Activated gamma-delta T cell (primary cell): ENCODE results near the gene IRF3.

Source experiments
- DNase-seq: peaks from one replicate; lab custom pipeline; 2025; lab: John Stamatoyannopoulos, UW

The IRF3 gene

DNA sequence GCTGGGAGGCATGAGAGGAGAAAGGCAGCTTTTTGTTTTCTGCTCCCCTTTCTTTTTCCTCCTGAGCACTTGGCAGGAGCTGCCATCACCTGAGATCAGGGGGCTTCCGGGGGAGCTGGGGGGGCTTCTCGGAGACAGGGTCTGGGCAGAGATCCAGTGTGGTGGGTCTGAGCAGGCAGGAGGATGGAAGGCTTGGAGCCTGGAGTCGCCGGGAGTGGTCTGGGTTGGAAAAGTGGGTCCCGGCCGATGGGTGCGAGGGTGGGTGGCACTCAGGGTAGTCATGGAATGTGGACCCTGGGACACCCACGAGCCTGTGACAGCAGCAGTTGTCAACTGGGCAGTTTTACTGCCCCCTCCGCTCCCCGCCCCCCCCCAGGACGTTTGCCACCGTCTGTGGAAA lies 21.5 kb upstream of the IRF3 start:
- no peak for DNase-seq

DNA sequence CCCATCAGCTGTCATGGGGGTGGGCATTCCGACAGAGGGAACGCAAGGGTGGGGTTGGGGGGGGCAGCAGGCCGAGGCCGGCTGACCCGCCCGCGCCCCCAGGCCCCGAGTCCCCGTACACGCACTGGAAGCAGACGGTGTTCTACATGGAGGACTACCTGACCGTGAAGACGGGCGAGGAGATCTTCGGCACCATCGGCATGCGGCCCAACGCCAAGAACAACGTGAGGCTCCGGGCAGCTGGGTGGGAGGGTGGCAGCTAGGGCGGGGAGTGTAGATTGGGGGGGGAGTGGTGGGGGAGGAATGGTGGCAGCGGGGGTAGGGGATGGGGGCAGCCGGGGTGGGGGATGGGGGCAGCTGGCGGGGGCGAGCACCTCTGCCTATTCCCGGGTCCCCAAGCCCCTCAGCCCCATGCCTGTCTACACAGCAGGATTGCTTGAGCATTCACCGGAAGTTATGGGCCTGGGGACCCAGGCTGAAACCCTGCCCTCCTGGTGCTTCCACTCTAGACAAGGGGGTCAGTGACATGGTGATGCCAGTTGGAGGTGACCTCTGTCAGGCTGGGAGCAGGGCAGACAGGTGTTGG lies 20.9 kb upstream of the IRF3 start:
- no peak for DNase-seq

DNA sequence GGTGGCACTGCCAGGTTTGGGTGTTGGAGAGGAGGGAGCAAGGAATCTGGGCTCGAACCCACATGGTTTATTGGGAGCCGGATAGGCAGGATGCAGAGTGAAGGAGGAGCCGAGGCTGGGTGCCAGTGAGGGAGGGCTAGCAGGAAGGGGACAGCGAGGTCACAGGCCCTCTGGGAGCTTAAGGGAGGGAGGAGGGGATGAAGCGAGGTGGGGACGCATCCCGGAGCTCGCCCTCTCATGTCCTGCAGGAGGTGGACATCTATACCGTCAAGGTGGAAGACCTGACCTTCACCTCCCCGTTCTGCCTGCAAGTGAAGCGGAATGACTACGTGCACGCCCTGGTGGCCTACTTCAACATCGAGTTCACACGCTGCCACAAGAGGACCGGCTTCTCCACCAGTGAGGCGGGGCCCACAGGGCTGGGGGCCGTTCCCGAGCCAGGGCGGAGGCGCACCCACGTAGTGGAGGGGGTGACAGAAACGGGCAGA lies 20.2 kb upstream of the IRF3 start:
- DNase-seq, result no peak

DNA sequence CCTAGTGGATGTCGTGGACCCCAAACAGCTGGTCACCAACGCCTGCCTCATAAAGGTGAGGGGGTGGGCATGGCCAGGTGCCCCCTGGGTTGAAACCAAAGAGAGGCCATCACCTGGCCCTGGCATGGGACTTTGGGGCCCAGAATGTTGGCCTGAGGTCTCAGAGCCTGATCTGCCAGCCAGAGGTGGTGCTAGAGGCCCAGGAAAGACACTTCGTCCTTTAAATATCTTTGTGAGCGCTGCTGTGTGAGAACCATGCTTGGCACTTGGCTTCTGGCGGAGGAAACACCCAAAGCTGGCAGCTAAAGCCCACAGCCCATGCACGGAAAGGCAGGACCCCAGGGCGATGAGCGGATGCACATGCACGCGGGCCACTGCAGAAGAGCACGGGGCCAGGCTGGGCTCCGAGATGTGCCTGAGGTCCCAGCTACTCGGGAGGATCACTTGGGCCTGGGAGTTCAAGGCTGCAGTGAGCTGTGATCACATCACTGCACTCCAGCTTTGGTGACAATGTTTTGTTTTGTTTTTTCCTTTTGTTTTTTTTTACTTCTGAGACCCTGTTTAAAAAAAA lies 19.4 kb upstream of the IRF3 start:
- no peak for DNase-seq

DNA sequence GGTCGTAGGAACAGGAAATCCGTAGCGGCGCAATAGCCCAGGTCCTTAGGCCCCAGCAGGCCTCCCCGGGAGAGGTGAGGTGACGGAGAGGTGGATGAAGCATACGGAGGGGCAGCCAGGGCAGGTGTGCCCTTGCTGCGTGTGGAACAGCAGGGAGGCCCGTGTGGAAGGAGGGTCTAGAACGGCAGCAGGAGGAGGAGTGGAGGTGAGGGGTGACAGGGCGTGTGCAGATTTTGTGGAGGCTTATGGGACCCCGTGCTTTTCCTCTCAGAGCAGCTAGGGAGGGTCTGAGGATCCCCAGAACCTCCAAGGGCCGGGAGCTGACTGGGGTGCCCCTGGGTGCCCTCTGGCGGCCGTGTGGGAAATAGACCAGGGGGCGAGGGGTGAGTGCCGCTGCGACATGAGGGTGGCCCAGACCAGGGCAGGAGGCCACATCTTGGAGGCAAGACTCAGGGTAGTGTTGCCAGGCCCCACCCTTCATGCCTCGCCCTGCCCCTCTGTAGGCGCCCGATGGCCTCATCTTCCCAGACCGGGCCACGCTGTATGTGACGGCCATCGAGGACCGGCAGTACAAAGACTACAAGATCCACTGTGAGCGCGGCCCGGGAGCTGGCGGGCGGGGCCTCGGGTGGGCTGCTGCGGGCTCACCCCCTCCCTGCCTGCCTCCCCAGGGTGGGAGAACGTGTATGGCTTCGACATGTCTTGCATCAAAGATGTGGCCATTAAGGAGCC lies 18.8 kb upstream of the IRF3 start:
- DNase-seq, result no peak

DNA sequence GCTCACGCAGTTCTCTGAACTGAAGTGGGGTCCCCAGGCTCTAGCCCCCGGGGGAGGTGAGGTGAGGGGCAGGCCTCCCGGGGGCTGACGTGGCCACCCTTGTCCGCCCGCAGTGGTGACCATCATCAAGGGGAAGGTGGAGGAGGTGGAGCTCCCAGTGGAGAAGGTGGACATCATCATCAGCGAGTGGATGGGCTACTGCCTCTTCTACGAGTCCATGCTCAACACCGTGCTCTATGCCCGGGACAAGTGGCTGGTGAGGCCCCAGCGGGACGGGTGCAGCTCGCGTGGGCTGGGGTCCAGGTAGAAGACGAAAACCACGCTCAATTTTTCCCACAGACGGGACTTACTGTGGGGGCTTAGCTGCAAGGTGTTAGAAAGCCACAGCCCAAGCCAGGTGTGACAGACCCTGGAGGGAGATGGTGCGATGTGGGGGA lies 18.2 kb upstream of the IRF3 start:
- no peak for DNase-seq

DNA sequence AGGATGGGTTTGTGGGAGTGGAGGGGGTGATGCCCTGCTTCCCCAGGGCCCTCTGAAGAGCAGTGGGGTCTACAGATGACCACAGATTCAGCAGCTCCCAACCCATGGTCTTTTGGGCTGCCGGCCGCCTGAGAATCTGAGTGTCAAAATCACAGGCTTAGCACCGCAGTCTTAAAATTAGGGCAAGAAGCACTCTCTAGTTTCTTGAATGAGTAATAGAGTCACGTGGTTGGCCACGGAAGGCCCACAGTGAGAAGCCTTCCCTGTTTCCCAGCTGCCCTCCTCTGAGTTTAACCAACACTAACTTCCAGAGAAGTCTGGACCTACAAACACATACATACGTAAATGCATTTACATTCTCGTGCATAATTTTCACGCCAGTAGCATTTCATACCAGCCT lies 16.6 kb upstream of the IRF3 start:
- no peak for DNase-seq

DNA sequence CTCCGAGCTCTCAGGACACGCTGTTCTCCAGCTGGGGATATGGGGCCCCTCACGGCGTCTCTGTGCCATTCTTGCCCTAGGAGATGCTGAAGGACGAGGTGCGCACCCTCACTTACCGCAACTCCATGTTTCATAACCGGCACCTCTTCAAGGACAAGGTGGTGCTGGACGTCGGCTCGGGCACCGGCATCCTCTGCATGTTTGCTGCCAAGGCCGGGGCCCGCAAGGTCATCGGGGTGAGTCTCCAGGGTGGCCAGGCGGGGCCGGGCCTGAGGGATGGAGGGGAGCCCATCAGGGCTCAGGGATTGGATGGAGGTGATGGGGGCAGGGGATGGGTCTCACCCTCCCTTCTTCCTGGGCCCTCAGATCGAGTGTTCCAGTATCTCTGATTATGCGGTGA lies 16.2 kb upstream of the IRF3 start:
- DNase-seq, result no peak

DNA sequence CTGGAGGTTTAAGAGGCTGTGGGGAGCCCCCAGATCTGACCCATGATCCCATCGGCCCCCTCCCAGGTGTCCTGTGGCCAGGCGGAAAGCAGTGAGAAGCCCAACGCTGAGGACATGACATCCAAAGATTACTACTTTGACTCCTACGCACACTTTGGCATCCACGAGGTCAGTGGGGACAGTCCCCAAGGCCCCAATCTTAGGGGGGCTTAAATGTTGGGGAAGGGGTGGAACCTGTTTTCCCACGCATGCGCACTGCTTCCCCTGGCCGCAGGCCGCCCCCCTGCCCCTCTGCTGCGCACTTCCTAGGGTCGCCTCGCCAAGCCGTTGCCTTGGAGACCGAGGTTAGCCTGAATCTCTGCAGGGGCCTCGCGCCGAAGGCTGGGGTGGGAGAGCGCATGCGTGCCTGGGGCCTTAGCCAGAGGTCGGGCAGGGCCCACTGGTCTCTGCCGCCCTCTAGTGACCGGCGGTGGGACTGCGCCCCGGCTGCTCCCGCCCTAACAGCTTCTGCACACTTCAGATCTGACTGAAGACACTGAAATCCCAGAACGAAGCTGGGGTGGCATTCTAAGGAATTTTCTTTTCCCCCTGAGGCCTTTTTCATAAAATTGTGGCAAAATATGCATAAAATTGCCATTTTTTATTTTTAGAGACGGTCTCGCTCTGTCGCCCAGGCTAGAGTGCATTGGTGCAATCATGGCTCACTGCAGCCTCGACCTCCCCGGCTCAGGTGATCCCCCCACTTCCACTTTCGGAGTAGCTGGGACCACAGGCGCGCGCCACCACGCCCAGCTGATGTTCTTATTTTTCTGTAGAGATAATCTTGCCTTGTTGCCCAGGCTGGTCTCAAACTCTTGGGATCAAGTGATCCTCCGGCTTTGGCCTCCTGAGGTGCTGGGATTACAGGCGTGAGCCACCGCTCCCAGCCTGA lies 15.0 kb upstream of the IRF3 start:
- peak; percentile 87 for DNase-seq

DNA sequence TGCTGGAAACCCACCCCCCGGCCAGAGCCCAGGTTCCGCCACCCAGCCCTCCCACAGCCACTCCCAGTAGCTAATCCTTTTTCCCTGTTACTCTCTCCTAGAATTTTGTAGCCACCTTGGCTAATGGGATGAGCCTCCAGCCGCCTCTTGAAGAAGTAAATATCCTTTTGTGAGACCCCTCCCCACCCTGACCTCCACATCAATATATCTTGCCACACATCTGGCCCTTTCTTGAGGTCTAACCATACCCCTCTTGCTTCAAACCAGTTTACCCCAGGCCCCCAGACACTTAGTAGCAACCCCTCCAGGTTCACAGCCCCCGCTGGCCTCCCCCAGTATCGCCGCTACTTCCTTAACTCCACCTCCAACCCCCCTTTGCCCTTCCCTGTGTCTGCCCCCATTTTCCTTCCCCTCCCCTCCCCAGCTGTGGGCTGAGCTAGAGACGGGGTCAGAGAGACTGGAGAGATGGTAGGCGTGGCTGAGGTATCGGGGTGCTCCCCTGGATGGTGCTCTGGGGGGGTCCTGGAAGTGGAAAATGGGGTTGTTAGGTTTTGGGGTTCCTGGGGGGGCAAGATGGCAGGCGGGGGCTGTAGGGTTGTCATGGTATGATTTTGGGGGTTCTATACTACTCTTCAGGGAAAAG lies 14.2 kb upstream of the IRF3 start:
- DNase-seq, result no peak

DNA sequence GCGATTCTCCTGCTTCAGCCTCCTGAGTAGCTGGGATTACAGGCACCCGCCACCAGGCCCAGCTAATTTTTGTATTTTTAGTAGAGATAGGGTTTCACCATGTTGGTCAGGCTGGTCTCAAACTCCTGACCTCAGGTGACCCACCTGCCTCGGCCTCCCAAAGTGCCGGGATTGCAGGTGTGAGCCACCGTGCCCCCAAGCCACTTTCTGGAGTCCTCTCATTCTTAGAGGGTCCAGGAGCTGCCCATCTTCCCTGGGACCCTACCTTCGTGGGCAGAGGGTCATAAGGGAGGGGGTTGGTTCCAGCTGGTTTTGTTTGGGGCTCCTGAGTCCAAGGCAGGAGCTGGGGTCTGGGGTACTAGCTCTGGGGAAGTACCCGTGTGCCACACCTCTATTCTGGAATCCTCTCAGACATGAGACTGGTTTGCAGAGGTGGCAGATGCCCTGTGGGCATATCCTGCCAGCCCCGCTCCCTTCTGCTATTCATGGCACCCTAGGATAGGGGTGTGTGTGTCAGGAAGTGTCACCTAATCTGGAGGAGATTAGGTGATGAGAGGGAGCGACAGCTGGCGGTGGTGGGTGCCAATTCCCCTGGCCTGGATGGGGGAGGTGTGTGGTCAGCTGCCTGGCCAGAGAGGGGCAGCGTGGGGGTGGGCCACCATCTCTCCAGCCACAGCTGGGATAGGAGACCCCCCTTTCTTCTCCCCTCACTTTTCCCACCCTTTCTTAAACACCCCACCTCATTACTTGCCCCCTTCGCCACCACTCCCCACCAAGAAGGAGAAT lies 13.5 kb upstream of the IRF3 start:
- DNase-seq, result no peak

DNA sequence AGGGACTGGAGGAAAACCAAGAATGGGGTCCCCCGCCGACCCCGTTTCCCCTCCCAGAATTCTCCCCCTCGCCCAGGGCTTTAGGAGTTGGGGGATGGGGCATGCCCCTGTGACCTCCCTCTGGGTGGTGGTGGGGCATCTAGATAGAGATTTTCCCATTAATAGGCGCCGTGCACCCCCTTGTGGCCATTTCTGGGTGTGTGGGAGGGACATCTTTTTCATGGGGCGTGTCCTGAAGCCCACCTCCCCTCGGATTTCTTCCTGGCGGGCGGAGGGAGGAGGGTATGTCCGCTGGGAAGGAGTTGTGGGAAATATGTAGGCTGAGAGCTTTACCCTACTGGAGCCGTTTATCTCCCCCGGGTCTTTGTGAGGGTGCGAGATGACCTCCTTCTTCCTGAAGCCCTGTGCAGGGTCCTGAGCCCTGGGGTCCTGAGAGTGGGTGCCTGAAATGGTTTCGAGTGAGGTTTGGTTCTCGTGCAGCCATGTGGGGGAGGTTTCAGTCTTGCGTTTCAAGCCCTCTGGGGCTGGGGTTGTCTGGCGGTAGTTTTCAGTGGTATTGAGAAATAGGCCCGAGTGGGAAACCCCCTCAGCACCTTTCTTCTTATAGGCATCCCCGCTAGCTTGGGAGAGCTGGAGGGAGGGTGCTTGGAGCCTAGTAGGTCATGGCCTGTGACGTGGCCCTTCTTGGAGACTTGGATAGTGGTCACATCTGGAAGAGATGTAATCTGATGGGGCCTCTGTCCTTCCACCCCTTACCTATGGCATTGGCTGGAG lies 12.4 kb upstream of the IRF3 start:
- no peak for DNase-seq

DNA sequence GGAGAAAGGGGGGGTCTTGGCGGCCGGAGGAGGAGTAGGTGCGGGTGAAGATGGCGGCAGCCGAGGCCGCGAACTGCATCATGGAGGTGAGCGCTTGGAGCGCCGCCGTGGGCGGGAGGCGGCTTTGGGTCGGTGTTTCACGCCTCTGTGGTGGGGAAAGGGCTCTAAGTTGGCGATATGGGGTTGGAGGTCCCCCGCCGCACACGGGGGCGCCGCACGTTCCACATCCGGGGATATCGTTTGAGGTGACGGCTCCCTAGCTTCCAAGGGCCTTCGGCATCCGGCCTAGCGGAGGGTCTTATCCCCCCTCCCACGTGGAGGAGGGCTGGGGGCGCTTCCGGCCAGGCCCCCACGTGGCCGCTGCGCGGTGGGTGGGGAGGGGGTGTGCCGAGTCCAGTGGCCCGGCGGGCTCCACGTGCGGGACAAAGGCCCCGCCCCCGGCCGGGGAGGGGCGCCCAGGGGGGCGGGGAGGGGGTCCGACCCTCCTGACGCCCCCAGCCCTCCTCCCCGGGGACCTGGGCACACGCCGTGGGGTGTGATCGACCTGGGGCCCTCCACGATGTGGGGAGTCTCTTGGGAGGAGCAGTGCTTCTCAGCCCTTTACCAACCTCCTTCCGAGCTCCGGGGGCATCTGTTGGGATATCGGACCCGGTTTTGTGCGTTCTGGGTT lies 11.7 kb upstream of the IRF3 start, which contains the start of gene PRMT1:
Gene PRMT1, plus strand, starts transcription at position 41 of the 670 bp plus-strand sequence. Its CDS starts 10 bp downstream, at position 51.
- peak; percentile 73 for DNase-seq

DNA sequence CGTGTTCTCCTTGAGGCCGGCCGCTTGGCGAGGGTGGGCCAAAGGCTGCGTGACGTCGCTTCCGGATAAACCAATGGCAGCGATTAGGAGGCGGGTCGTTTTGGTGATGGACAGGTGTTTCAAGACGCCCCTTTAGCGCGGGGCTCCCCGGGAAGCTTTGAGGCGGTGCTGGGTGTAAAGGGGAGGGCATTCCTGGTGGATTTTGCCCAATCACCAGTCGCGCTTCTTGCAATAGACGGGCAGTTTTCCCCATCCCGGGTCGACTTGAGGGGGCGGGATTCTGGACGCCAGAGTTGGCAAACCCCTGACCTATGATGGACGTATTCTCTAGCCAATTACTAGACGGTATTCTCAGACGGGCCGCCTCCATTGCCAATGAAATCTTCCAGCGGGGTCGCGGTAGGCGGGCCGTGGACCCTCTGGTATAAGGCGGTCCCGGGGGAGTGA lies 11.2 kb upstream of the IRF3 start:
- DNase-seq, result peak; percentile 82

DNA sequence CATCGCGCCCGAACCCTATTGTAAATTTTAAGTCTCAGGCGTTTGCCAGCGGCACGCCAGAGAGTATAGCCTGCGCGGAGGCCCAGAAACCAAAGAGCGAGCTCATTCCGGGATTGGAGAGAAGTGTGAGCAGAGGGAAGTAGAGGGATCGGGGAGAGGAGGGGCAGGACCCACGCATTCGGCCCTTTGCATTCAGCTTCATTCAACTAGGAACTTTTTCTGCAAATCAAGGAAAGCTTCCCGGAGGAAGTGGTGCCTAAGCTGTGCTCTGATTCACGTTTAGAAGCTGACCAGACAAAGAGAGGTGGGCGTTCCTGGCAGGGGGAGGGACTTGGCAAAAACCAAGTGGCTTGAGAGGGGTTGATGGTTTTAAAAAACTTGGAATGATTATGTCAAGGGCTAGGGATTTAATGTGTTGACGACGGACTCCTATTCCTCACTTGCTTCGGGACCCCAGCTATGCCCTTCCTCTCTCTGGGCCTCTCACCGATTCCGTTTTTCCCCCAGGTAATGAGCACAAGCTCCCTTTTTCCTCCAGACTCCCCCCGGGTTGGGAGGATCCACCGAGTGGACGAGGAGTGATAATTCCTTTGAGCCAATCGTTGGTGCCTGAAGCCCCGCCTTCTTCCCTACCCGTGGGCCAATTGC lies 10.6 kb upstream of the IRF3 start:
- no peak for DNase-seq

DNA sequence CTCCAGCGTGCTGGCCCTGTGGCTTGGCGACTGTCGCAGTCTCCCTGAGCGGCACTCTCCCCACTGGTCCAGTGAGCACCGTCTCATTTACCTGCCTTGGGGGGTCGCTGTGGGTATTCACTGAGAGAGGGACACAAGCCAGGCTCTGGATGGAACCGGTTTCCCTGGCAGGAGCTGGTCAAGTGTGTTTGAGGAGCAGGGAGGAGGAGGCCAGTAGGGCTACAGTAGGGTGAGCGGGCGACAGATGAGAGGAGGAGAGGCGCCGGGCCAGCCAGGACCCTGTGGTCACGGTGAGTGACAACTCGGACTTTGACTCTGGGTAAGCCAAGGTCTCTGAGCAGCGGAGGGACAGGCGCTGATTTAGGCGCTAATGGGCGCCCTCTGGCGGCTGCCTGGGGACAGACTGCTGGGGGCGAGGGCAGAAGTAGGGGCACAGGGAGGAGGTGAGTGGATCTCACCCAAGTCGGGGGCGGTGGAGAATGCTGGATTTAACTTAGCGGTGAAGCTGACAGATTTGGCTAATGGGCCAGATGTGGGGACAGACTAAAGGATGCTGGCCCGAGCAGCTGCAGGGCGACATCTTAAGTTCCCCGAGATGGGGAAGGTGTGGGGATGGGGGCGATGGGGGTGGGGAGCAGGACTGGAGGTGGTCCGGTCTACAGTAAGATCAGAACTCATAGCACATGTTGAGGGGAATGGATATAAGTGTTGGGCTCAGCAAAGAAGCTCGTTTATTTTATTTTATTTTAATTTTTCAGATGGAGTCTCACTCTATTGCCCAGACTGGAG lies 6.7 kb upstream of the IRF3 start:
- peak; percentile 45 for DNase-seq

DNA sequence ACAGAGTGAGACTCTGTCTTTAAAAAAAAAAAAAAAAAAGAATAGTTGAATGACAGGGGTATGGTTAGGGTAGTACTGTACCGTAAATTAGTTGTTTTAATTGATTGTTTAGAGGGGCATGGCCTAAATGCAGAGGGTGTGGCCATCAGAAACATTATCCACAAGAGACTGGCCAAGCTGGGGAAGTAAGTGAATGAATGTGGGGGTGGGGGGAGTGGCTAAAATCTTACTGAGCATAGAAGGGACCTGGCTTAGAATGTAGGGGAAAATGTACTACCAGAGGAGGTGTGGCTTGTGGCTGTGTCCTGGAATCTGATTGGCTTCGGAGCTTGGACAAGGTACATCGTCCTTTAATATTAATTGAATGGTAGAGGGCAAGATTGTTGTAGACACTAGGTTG lies 3.9 kb upstream of the IRF3 start:
- no peak for DNase-seq

DNA sequence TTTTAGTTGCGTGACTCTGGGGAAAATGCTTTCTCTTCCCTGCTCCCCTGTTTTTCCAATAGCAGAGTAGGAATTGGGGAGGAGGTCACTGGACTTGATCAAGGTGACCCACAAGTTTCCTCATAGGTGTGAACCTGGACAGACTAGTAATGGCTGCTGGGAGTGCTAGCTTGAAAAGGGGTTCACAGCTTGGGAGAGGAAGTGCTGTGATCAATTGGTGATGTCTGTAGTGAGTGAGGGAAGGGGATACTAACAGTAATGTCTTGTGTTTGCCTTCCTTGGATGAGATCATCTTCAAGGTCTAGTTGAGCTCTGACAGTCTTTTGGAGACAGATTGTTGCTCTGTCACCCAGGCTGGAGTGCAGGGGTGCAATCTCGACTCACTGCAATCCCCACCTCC lies 1.8 kb upstream of the IRF3 start:
- DNase-seq, result no peak
